ENCODE measurements around the gene CNPY1. TPM values are rescaled to one million over a fixed set of nuclear protein-coding genes. Genes with fewer than 3 reads are reported as not detected.
"Not testable (repeated sequence)": the region's sequence is repeated elsewhere in the genome, so short reads cannot be mapped to it uniquely, and the experiment has no call there.

Gene CNPY1
- total RNA-seq = not detected

- WGBS = 75% methylated on average over 1 of the region's 1 CpG
- DNase-seq (ENCODE audit: low spot score); H3K27ac ChIP-seq; H3K4me3 ChIP-seq; H3K4me1 ChIP-seq (replicated peaks); intact Hi-C loops (cut with DNase I); H3K36me3 ChIP-seq; H3K27me3 ChIP-seq (replicated peaks; ENCODE audit: insufficient read depth); H3K9me3 ChIP-seq: not testable (repeated sequence)
Measured at GRCh38 chr7:155546449-155546848, at the start of gene CNPY1. CNPY1 (minus strand) TSS chr7:155546559; CDS start chr7:155545929, 630 bp downstream.

GRCh38 chr7:155594961-155595366 lies 48.6 kb upstream of the CNPY1 start:
- H3K4me3 ChIP-seq = no peak overlapping the region
- WGBS = 33% methylated on average over 3 of the region's 3 CpGs
- no peaks in the 10 kb centered on the region for H3K4me1 ChIP-seq (replicated peaks)
- no peak for DNase-seq (ENCODE audit: low spot score)
- no peaks in the 10 kb centered on the region for H3K9me3 ChIP-seq
- H3K27ac ChIP-seq = no peak overlapping the region
- no peak for TF ChIP-seq POLR2A (IDR thresholded peaks at IDR 0.05)
- no peak for TF ChIP-seq CTCF (IDR thresholded peaks at IDR 0.05)
- TF ChIP-seq POLR2AphosphoS5 (IDR thresholded peaks at IDR 0.05) = no peak
- no peaks in the 10 kb centered on the region for H3K36me3 ChIP-seq
- H3K27me3 ChIP-seq (replicated peaks; ENCODE audit: insufficient read depth) = no peaks in the 10 kb centered on the region
- intact Hi-C loops (cut with DNase I) = loop anchor here (5.0 kb wide), 2 partner anchors 142 to 172 kb away; no protein-coding TSS in a partner anchor

GRCh38 chr7:155594163-155594732 lies 47.9 kb upstream of the CNPY1 start:
- Histone ChIP-seq H3K4me3 (no peak overlapping the region), H3K4me1 (replicated peaks) (no peaks in the 10 kb centered on the region), H3K27me3 (replicated peaks; ENCODE audit: insufficient read depth) (peaks cover 1% of the 10 kb centered on the region), H3K9me3 (no peaks in the 10 kb centered on the region), H3K27ac (no peak overlapping the region), H3K36me3 (no peaks in the 10 kb centered on the region)
- WGBS = 88% methylated on average over 5 of the region's 6 CpGs
- intact Hi-C loops (cut with DNase I) = no loop called here
- TF ChIP-seq POLR2AphosphoS5 (IDR thresholded peaks at IDR 0.05) = no peak
- no peak for TF ChIP-seq POLR2A (IDR thresholded peaks at IDR 0.05)
- TF ChIP-seq CTCF (IDR thresholded peaks at IDR 0.05) = no peak
- DNase-seq (ENCODE audit: low spot score) = no peak

- intact Hi-C loops (cut with DNase I) = no loop called here
- no peaks in the 10 kb centered on the region for H3K9me3 ChIP-seq
- H3K4me1 ChIP-seq (replicated peaks) = no peaks in the 10 kb centered on the region
- H3K27me3 ChIP-seq (replicated peaks; ENCODE audit: insufficient read depth) = peaks cover 4% of the 10 kb centered on the region
- WGBS = 75% methylated on average over 15 of the region's 15 CpGs
- H3K36me3 ChIP-seq = no peaks in the 10 kb centered on the region
- DNase-seq (ENCODE audit: low spot score) = no peak
- H3K4me3 ChIP-seq = no peak overlapping the region
- TF ChIP-seq POLR2AphosphoS5 (IDR thresholded peaks at IDR 0.05) (no peak), POLR2A (IDR thresholded peaks at IDR 0.05) (no peak)
- H3K27ac ChIP-seq = no peak overlapping the region
Measured at GRCh38 chr7:155593461-155594162, 47.3 kb upstream of the CNPY1 start.

GRCh38 chr7:155591055-155591775 lies 44.9 kb upstream of the CNPY1 start:
- H3K9me3 ChIP-seq = no peaks in the 10 kb centered on the region
- intact Hi-C loops (cut with DNase I) = no loop called here
- no peaks in the 10 kb centered on the region for H3K4me1 ChIP-seq (replicated peaks)
- peaks cover 4% of the 10 kb centered on the region for H3K27me3 ChIP-seq (replicated peaks; ENCODE audit: insufficient read depth)
- no peak for TF ChIP-seq POLR2A (IDR thresholded peaks at IDR 0.05)
- TF ChIP-seq CTCF (IDR thresholded peaks at IDR 0.05) = no peak
- TF ChIP-seq POLR2AphosphoS5 (IDR thresholded peaks at IDR 0.05) = no peak
- DNase-seq (ENCODE audit: low spot score) = no peak
- 51% methylated on average over 14 of the region's 14 CpGs for WGBS
- H3K4me3 ChIP-seq = no peak overlapping the region
- H3K27ac ChIP-seq = no peak overlapping the region
- H3K36me3 ChIP-seq = no peaks in the 10 kb centered on the region
